CD4-positive, alpha-beta memory T cell (primary cell): ENCODE measurements around the gene PLS3. TPM values are rescaled to one million over a fixed set of nuclear protein-coding genes. Genes with fewer than 3 reads are reported as not detected.
A peak's percentile ranks its signal among the peaks of the same experiment; 100 is the strongest.
"Not testable (repeated sequence)": the region's sequence is repeated elsewhere in the genome, so short reads cannot be mapped to it uniquely, and the experiment has no call there.

Source experiments
- CTCF ChIA-PET: fragments of 350-600 bp; sonication (Branson Sonifier 250); formaldehyde crosslinking; loops from one replicate; lab custom pipeline; 2021; ENCODE audit warnings: inconsistent platforms; ENCODE audit not compliant: partially characterized antibody; lab: Charles Lee
- POLR2A ChIA-PET: fragments of 350-600 bp; sonication (Branson Sonifier 250); formaldehyde crosslinking; loops from one replicate; lab custom pipeline; 2021; ENCODE audit not compliant: partially characterized antibody; lab: Charles Lee
- DNase-seq, 5 donors: peaks; one replicate each; pipeline versions ENCODE4 v3.0.0 to v3.0.0-alpha.2; 2020 to 2022; ENCODE audit warnings: mixed read lengths in 1 of 5
- H3K27ac ChIP-seq: one replicate; pipeline ENCODE4 v1.7.0; 2013; ENCODE audit warnings: low read depth, low read length
- H3K27me3 ChIP-seq: 2 replicates; pipeline ENCODE4 v1.7.0; 2013; ENCODE audit warnings: mild to moderate bottlenecking, low read length, moderate library complexity; ENCODE audit not compliant: insufficient read depth
- H3K36me3 ChIP-seq: 2 replicates; pipeline ENCODE4 v1.7.0; 2013; ENCODE audit warnings: mild to moderate bottlenecking, low read length, moderate library complexity; ENCODE audit not compliant: insufficient read depth
- H3K4me1 ChIP-seq: 2 replicates; pipeline ENCODE4 v1.7.0; 2013; ENCODE audit warnings: mild to moderate bottlenecking, low read length, moderate library complexity; ENCODE audit not compliant: insufficient read depth
- H3K4me3 ChIP-seq, 2 donors: one replicate each; pipeline ENCODE4 v1.7.0; 2013; ENCODE audit warnings: low read length in 2 of 2, mild to moderate bottlenecking in 1 of 2
- H3K9me3 ChIP-seq, 2 donors: one replicate each; pipeline ENCODE4 v1.7.0; 2013; ENCODE audit warnings: low read length in 2 of 2, control low read depth in 1 of 2; ENCODE audit not compliant: control insufficient read depth in 1 of 2
- H3K27ac Mint-ChIP-seq, 7 donors: one replicate each; pipeline ENCODE4 v1.8.0; 2020 to 2021; ENCODE audit warnings: mixed read lengths in 7 of 7, mild to moderate bottlenecking in 6 of 7, inconsistent platforms in 3 of 7, moderate library complexity in 3 of 7
- H3K27me3 Mint-ChIP-seq, 2 donors: one replicate each; pipeline ENCODE4 v1.8.0; 2020 to 2021; ENCODE audit warnings: mixed read lengths in 2 of 2
- H3K36me3 Mint-ChIP-seq, 2 donors: one replicate each; pipeline ENCODE4 v1.8.0; 2020 to 2021; ENCODE audit warnings: mixed read lengths in 2 of 2, inconsistent platforms in 1 of 2, mild to moderate bottlenecking in 1 of 2
- H3K4me1 Mint-ChIP-seq, 4 donors: one replicate each; pipeline ENCODE4 v1.8.0; 2020 to 2021; ENCODE audit warnings: mixed read lengths in 4 of 4, mild to moderate bottlenecking in 1 of 4
- H3K4me3 Mint-ChIP-seq, 8 donors: one replicate each; pipeline ENCODE4 v1.8.0; 2020 to 2021; ENCODE audit warnings: mixed read lengths in 8 of 8, mild to moderate bottlenecking in 7 of 8, moderate library complexity in 6 of 8, inconsistent platforms in 3 of 8
- H3K9me3 Mint-ChIP-seq, 8 donors: one replicate each; pipeline ENCODE4 v1.8.0; 2020 to 2021; ENCODE audit warnings: mixed read lengths in 8 of 8, mild to moderate bottlenecking in 5 of 8, inconsistent platforms in 3 of 8, moderate library complexity in 1 of 8
- intact Hi-C: fragments of 100-400 bp; cut with micrococcal nuclease; formaldehyde crosslinking; loops from one replicate; pipeline ENCODE4 v1.15.1; 2023
- polyA plus RNA-seq, 2 donors: library from polyadenylated mRNA; unstranded; fragments of 300-500 nt; fragmentation: Illumina TruSeq; gene quantifications; one replicate each; pipeline ENCODE4 v1.2.3, GENCODE V29; 2021
- total RNA-seq, 2 experiments: library from RNA; stranded (reverse); gene quantifications; one replicate each; pipeline ENCODE4 v1.2.3, GENCODE V29; 2021

PLS3 gene
- total and polyA plus RNA-seq, 4 experiments from 2014 or later, result 0.14 to 0.76 (median 0.15) TPM; not detected in 1

DNA sequence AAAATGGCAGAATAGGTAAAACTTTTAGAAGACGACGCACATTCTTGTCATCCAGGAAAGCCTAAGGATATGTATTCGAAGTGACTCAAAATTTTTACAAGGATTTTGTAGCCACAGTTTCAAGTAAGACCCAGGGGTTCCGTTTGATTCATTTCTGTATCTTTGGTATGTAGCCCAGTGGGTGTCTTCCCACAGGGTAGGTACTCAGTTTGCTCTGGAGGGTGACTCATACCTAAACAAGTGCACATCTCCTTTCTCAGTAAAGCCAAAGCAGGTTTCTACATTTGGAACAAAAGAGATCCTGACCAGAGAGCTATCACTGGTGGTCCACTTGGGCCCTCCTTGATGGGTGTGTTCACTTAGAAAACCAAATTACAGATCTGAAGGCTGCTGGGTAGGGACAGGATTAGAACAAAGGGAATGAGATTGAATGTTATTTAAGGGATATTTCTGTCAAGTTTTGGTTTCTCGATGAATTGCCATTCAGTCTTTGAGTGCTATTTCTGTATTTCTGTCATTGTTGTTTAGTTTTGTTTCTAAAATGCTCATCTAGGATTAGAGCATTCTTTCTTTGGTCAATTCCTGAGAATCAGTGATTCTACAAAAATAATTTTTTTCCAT, 56.1 kb downstream of the PLS3 start:
- Histone ChIP-seq H3K9me3 (no peaks in the 10 kb centered on the region), H3K4me1 (no peaks in the 10 kb centered on the region), H3K4me3 (no peak overlapping the region), H3K36me3 (no peaks in the 10 kb centered on the region), H3K27ac (no peak overlapping the region), H3K27me3 (no peaks in the 10 kb centered on the region)
- CTCF ChIA-PET, result no interaction called here
- POLR2A ChIA-PET, result no interaction called here
- Mint-ChIP-seq H3K4me3 (peak overlapping the region in 1 of 8 donors; percentile 24), H3K27me3 (peaks cover 0 to 1% of the 10 kb centered on the region in 2 donors), H3K27ac (no peak overlapping the region), H3K9me3 (no peaks in the 10 kb centered on the region), H3K4me1 (no peaks in the 10 kb centered on the region), H3K36me3 (no peaks in the 10 kb centered on the region)
- DNase-seq, result no peak
- intact Hi-C loops, result no loop called here

DNA sequence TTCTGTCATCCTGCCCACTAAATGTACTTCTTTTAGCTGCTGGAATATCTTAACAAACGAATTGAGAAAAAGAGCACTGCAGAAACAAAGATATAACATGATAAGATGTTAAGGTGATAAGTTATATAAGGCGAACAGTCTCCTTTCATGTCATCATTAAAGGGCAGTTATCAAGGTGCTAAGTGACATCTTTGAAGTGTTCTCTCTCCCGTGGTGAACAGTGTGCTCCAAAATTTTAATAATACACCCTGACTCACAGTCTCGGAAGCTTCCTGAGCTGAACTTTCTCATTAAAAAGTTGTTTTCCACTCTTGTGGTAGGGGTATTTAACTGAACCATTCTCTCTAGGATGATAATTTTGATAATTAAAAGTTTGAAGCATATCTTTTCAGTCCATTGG, 61.6 kb downstream of the PLS3 start:
- ChIA-PET CTCF (no interaction called here), POLR2A (no interaction called here)
- DNase-seq, result no peak

DNA sequence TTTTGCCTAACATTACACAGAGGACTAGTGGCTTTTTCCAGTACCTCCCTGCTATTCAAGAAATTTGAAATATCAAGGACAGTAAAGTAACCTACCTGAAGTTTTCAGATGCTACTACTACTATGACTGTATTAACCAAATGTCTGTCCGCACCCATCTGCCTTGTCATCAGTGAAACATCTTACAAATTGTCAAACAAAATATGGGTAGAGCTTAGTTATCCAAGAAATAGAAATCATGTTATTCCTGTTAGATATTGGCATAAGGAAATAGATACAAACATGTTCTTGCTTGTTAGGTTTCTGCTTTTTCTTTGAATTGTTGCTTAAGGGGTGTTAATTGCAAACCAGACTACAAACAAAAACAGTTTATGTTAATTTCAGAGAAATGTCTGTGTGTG, 63.9 kb downstream of the PLS3 start:
- no peak for DNase-seq
- Histone ChIP-seq H3K36me3 (no peaks in the 10 kb centered on the region), H3K4me1 (no peaks in the 10 kb centered on the region), H3K9me3 (no peaks in the 10 kb centered on the region), H3K27ac (no peak overlapping the region), H3K27me3 (no peaks in the 10 kb centered on the region), H3K4me3 (no peak overlapping the region)
- Mint-ChIP-seq H3K9me3 (no peaks in the 10 kb centered on the region), H3K27me3 (peaks cover 0 to 1% of the 10 kb centered on the region in 2 donors), H3K36me3 (no peaks in the 10 kb centered on the region), H3K4me1 (no peaks in the 10 kb centered on the region), H3K27ac (no peak overlapping the region), H3K4me3 (no peak overlapping the region)
- CTCF ChIA-PET, result no interaction called here
- POLR2A ChIA-PET, result no interaction called here
- intact Hi-C loops, result no loop called here

More for the DNA sequence above, 61.6 kb downstream of the PLS3 start:
- Histone ChIP-seq H3K4me1 (no peaks in the 10 kb centered on the region), H3K27me3 (no peaks in the 10 kb centered on the region), H3K36me3 (no peaks in the 10 kb centered on the region), H3K27ac (no peak overlapping the region), H3K9me3 (no peaks in the 10 kb centered on the region), H3K4me3 (no peak overlapping the region)
- Mint-ChIP-seq H3K4me1 (no peaks in the 10 kb centered on the region), H3K4me3 (no peak overlapping the region), H3K9me3 (no peaks in the 10 kb centered on the region), H3K27ac (no peak overlapping the region), H3K36me3 (no peaks in the 10 kb centered on the region), H3K27me3 (peaks cover 0 to 1% of the 10 kb centered on the region in 2 donors)
- intact Hi-C loops, result no loop called here

DNA sequence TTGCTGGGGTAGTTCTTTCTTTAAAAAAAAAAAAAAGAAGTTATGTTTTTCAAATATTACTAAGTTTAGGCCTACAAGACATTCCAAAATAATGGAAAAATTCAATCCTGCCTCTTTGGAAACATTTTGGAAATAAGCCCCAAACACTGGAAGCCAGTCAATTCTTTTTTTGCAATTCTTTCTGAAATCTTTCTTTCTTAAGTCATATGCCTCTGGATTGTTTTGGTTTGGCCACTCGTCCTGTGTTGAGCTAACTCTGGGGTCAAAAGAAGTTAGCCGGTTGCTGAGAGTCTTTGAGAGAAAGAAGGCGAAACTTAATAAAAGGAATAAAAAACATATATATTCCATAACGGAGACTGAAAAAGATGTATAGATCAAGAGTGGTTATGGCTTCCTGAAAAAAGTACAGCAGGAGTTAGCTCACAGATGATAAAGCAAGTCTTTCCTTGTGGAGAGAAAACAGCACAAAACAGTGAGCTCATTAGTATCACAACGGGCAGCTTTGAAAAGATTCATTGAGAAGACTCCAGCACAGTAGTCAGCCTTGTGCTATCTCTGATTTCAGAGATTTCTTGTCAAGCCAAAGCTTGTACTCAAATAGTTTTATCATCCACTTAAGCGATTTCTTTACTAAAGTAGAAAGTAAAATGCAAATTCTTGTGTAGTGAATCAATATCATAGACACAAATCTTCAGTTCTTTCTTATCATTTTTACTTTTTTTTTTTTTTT, 64.8 kb downstream of the PLS3 start:
- no peaks in the 10 kb centered on the region for H3K36me3 ChIP-seq
- intact Hi-C loops, result no loop called here
- no peak overlapping the region for H3K4me3 ChIP-seq
- Mint-ChIP-seq H3K36me3 (no peaks in the 10 kb centered on the region), H3K27me3 (no peaks in the 10 kb centered on the region), H3K27ac (no peak overlapping the region), H3K9me3 (no peaks in the 10 kb centered on the region), H3K4me3 (no peak overlapping the region), H3K4me1 (no peaks in the 10 kb centered on the region)
- CTCF ChIA-PET, result no interaction called here
- POLR2A ChIA-PET, result no interaction called here
- no peak overlapping the region for H3K27ac ChIP-seq
- no peaks in the 10 kb centered on the region for H3K9me3 ChIP-seq
- H3K27me3 ChIP-seq, result no peaks in the 10 kb centered on the region
- H3K4me1 ChIP-seq, result no peaks in the 10 kb centered on the region
- DNase-seq, result no peak

DNA sequence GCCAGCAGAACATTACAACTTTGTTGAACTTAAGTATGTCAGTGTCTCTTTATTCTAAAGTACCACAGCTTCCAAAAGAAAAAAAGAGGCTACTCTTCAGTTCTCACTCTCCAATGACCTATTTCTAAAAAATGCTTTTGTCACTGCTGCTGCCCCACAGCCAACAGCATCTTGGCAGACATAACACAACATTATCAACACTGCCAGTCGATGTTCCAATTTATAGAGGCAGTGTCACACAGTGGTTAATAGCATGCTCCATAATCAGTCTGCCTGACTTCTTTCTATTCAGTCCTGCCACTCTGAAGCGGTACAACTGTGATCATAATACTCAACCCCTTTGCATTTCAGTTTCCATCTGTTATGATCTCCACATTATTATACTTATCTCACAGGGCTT, 69.2 kb downstream of the PLS3 start:
- H3K27me3 Mint-ChIP-seq, result no peaks in the 10 kb centered on the region
- no peaks in the 10 kb centered on the region for H3K4me1 Mint-ChIP-seq
- intact Hi-C loops, result no loop called here
- H3K4me3 Mint-ChIP-seq, result no peak overlapping the region
- Histone ChIP-seq H3K4me3 (no peak overlapping the region), H3K9me3 (no peaks in the 10 kb centered on the region), H3K36me3 (no peaks in the 10 kb centered on the region), H3K27ac (no peak overlapping the region), H3K4me1 (no peaks in the 10 kb centered on the region), H3K27me3 (no peaks in the 10 kb centered on the region)
- ChIA-PET POLR2A (no interaction called here), CTCF (no interaction called here)
- DNase-seq, result no peak
- no peaks in the 10 kb centered on the region for H3K9me3 Mint-ChIP-seq
- H3K36me3 Mint-ChIP-seq, result no peaks in the 10 kb centered on the region
- H3K27ac Mint-ChIP-seq, result no peak overlapping the region

DNA sequence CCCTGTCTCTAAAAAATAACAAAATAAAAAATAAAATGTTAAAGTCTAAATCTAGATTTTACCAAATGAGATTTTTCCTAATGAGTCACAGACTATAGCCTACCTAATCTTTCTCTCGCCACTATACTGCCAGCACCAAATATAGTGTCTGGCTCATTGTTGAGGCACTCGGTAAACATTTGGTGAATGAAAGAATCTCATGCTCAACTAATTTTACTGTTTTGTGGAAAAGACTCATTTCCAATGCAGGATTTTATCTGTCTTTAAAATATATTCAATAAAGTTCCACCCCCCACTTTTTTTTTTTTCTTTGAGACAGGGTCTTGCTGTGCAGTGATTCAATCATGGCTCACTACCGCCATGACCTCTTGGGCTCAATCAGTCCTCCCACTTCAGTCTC, 71.5 kb downstream of the PLS3 start:
- no peak for DNase-seq
- no peaks in the 10 kb centered on the region for H3K36me3 ChIP-seq
- Mint-ChIP-seq H3K27ac (no peak overlapping the region), H3K4me1 (no peaks in the 10 kb centered on the region), H3K4me3 (no peak overlapping the region), H3K9me3 (no peaks in the 10 kb centered on the region), H3K27me3 (no peaks in the 10 kb centered on the region), H3K36me3 (no peaks in the 10 kb centered on the region)
- ChIA-PET POLR2A (no interaction called here), CTCF (interaction anchor here (2.4 kb wide), 1 partner anchor 10 kb away, joined by 12 read pairs; no protein-coding TSS in a partner anchor)
- H3K4me1 ChIP-seq, result no peaks in the 10 kb centered on the region
- H3K9me3 ChIP-seq, result no peaks in the 10 kb centered on the region
- no peak overlapping the region for H3K4me3 ChIP-seq
- intact Hi-C loops, result no loop called here
- no peaks in the 10 kb centered on the region for H3K27me3 ChIP-seq
- no peak overlapping the region for H3K27ac ChIP-seq

DNA sequence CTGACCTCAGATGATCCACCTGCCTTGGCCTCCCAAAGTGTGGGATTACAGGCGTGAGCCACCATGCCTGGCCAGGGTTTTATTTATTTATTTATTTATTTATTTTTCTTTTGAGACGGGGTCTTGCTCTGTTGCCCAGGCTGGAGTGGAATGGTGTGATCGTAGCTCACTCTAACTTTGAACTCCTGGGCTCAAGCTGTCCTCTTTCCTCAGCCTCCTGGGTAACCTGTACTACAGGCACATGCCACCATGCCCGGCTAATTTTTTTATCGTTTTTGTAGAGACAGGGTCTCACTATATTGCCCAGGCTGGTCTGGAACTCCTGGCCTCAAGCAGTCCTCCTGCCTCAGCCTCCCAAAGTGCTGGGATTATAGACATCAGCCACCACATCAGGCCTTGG, 72.4 kb downstream of the PLS3 start:
- POLR2A ChIA-PET, result not testable (repeated sequence)

More for the DNA sequence above, 72.4 kb downstream of the PLS3 start:
- H3K27me3 ChIP-seq, H3K27ac ChIP-seq, H3K36me3 ChIP-seq, H3K27ac Mint-ChIP-seq, H3K4me3 ChIP-seq, H3K4me1 ChIP-seq, H3K9me3 Mint-ChIP-seq, H3K9me3 ChIP-seq, intact Hi-C loops, DNase-seq, H3K36me3 Mint-ChIP-seq, H3K4me3 Mint-ChIP-seq, H3K27me3 Mint-ChIP-seq, H3K4me1 Mint-ChIP-seq: not testable (repeated sequence)
- CTCF ChIA-PET, result interaction anchor here (2.4 kb wide), 1 partner anchor 9 kb away, joined by 12 read pairs; no protein-coding TSS in a partner anchor
